ENCODE measurements around the gene SLC2A2. TPM values are rescaled to one million over a fixed set of nuclear protein-coding genes. Genes with fewer than 3 reads are reported as not detected.

SLC2A2 gene
- polyA plus RNA-seq, 1 donor = not detected

DNA sequence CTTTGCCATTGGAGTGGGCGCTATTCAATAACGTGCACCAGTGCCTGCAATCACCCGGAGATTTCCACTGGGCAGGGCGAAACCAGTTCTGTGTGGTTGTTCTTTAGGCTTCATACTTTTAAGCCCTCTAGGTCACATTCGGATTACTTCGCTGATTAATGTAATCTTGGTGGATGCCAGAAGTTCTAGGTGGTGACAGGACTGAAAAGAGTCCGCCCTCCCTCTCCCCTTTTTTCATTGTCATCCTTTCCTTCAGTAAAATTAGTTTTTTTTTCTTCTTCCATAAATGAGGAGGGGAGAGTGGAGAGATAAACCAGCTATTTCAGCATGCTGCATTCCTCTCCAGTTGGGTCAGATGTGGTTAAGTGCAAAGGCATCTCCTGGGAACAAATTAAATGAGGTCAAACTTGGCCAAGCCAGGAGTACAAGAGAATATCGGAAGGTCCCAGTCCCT lies 2.3 kb upstream of the SLC2A2 start:
- DNase-seq (ENCODE audit: low read depth) = no peak

DNA sequence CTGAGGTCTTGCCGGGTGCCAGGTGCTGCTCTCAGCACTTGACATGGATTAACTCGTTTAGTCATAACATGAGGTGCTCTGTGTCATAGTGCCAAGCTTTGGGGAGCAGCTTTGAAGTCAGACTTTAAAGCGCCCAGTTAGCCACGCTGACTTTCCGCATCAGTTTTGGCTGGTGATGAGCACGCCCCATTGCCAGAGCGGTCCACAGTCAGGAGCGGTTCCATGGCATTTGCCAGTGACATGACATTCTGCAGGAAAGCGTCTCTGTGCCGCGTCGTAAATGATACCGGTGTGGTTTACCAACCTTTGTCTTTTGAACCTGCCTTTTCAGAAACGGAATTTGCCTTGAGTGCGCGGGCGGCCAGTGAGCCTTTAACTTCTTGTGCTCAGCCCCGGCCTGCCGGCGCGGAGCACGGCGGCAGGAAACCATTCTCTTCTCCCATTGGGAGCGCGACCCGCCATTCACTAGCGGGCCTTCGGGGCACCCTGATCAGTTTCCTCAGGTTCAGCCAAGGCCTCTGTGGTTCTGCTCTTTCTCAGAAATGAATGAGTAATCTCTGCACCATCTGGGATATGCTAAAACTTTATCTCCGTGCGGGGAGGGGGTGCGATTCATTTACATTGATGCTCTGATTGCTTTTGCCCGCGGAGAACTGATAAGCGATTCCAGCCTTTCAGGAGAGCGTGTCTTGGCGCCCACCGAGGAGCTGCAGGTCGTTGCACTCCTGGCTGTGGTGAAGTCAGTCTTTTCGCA lies 1.7 kb upstream of the SLC2A2 start:
- no peak for DNase-seq (ENCODE audit: low read depth)

DNA sequence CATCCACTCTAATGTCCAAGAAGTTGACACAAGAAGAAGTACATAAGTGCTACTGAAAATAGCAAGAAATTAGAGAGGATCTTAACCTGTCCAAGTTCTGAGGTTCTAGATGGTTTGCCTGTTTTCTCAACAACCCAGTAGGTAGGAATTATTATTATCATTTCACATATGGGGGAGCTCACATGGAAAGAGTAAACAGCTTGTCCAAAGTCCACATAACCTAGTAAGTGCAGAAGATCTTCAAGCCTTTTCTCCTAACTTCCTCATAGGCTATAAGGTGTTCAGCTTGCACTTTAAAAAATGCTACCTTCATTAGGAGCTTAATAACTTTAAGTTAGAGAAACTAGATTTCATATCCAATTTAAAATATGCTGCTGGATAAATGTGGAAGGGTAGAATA lies 3.0 kb downstream of the SLC2A2 start:
- no peak for DNase-seq (ENCODE audit: low read depth)

DNA sequence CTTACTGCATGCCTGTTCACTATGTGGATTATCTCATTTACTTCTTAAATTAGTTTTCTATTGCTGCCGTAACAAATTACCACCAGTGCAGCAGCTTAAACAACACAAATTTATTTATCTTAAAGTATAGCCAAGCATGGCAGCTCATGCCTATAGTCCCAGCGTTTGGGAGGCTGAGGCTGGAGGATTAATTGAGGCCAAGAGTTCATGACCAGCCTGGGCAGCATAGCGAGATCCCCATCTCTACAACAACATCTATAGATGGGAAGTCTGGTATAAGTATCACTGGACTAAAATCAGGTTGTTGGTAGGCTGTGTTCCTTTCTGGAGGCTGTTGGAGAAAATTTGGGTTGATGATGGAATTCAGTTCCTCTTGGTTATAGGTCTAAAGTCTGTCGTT lies 5.1 kb downstream of the SLC2A2 start:
- no peak for DNase-seq (ENCODE audit: low read depth)

DNA sequence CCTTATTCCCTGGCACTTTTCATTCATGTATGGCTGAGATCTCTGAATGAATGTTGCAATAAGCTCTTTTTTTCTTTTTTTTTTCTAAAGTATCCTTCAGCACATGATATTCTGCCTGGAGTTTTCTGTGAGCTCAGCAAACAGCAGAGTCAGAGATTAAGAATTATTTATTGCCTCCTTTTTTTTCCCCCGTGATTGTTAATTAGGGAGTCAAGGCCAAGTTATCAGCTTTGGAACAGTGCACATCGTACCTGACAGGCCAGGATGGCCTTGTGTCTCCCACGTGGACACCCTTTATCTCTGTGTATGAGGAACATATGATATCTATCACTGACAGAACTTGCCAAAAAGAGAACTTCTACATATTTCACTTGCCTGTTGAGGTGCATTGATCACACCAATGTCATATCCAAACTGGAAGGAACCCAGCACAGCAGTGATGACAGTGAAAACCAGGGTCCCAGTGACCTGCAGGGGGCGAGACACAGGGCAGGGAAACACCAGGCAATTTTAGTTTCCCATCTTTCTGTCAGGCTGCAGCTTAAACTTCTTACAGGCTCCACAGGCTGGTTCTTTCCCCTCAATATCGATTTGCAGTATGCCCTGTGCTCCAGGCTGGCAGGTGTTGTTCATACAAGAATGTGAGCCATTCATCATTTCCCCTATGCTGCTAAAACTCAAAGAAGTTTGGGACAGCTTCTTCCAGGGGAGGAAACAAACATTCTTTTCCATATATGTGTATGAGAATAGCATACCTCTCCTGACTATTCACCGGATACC lies 8.2 kb downstream of the SLC2A2 start:
- DNase-seq (ENCODE audit: low read depth) = no peak

DNA sequence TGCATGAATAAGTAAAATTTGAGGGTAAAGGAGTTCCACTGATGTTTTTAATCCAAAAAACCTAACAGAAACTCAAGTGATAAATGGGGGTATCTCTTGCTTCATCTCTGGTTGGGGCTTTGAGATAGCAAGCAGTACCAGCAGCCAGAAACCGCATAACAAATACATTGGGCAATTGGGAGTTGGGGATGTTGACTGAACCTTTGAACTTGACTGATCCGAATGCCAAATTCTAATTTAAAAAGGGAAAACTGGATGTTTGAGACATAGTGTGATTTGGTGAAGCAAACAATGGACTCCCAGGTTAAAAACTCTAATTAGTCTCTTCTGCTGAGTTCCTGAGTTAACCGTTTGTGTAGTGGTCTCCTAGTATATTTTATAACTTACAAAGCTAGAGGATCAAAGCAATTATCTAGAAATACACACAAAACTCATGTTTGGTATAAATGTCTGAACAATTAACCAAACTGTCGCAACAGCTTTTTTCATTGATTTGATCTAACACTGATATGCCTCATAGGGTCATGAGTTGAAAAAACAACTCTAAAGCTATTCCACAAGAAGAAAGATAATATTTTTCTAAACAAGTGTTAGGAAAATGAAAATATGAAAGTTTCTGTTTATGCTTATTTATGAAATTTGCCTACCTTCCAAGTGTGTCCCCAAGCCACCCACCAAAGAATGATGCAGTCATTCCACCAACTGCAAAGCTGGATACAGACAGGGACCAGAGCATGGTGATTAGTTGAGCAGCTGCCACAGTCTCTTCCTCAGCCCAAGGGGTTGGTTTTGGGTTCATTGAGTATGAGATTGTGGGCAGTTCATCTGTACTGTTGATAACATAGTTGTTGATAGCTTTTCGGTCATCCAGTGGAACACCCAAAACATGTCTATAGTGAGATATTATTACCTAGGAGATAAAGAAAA lies 12.4 kb downstream of the SLC2A2 start:
- DNase-seq (ENCODE audit: low read depth) = no peak

DNA sequence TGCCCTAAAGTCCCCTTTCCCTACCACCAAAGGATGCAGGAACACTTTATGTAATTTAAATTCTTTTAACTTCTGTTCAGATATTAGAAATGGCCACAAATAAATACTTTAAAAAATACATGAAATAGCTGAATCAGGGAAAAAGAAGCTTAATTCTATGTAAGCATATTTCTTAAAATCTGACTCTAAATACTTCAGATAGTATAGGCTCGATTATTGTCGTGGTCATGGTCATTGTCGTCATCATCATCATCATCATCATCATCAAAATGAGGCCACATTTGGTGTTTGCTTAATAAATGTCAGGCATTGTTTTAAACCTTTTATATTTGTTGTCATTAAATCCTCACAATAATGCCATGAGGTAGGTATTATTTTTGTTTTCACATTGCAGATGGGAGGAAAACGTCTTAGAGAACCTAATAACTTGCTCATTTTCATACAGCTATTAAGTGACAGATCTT lies 14.6 kb downstream of the SLC2A2 start:
- DNase-seq (ENCODE audit: low read depth) = no peak

DNA sequence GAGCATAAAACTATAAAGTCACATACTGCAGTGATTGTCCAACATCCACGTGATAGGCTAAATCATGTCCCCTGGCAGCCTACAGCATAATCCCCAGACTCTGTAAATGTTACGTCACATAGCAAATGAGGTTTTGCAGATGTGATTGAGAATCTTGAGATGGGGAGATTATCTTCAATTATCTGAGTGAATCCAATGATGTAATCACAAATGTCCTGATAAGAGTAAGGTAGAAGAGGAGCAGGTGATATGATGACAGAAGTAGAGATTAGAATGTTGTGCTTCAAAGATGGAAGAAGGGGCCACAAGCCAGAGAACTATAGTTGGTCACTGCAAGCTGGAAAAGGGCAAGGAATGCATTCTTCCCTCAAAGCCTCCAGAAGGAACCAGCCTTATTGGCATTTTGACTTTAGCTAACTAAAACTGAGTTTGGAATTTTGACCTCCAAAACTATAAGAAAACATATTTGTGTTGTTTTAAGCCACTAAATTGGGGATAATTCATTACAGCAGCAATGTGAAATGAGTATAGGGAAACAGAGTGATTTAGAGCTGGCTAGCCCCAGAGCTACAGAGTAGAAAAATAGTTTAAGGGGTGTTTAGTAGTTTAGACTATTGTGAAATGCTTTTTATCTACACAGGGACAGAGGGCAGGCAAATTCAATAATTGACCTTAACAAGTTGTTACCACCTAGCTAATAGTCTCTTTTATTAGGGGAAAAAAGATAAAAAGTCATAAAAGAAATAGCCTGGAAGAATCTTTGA lies 15.2 kb downstream of the SLC2A2 start:
- DNase-seq (ENCODE audit: low read depth) = no peak

DNA sequence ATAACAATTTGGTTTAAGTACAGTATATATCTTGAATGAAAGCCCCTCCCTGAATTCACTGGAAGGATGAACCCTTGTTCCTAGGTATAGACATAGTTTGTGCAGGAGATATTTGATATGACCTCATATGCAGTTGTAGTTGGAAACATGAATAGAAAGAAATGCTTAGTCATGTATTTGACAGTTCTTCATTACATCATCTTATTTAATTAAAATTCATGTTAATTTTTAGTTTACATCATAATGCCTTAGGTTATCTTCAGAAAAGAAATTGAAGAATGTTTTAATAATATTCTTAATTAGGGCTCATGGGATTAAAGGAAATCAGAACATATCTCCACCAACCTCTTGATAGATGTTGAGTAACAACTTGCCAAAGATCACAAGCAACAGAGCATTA lies 19.2 kb downstream of the SLC2A2 start:
- no peak for DNase-seq (ENCODE audit: low read depth)

DNA sequence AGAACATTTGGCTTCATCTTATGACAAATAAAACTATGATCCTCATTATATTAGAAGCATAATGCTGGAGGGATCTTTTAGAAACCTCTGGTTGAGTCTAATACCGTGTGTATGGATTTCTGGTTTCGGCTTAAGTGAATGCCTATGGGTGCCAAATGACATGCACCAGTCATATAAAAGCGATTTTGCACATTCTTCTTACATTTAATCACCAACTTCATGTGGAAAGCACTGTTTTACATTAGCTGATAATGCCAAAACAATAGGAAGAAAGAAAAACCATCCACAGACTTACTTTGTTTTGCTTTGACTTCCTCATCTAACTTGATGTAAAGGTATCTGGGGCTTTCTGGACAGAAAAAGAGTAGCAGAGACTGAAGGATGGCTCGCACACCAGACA lies 20.9 kb downstream of the SLC2A2 start:
- no peak for DNase-seq (ENCODE audit: low read depth)

DNA sequence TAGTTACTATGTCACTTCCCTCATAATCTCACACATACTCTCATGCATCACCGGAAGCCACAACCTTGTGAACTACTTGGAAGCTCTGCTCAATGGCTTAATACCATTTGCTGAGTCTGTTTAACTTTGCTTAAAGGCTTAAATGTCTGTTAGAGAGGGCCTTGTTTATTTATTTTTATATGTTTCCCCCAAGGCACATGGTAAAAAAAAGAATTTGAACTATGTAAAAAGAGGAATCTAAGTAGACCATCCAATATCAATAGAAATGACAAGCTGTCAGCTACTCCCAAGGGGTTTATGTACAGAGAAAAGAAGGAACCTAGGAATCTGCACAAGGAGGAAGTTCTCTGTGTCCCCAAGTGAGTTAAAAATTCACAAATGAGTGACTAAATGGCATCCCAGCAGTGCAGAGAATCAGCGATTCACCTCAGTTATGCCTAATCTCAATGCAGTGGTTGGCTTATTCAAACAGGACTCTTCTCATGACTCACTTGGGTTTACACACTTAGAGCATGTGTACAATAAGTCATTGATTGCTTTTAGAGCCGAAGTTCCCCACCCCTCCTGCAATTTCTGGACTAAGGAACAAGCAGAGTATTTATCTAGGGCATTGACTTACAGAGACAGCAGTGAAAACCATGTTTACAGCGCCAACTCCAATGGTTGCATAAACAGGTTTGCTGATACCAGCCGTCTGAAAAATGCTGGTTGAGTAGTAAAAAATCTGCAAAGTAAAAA lies 24.4 kb downstream of the SLC2A2 start:
- DNase-seq (ENCODE audit: low read depth) = no peak

DNA sequence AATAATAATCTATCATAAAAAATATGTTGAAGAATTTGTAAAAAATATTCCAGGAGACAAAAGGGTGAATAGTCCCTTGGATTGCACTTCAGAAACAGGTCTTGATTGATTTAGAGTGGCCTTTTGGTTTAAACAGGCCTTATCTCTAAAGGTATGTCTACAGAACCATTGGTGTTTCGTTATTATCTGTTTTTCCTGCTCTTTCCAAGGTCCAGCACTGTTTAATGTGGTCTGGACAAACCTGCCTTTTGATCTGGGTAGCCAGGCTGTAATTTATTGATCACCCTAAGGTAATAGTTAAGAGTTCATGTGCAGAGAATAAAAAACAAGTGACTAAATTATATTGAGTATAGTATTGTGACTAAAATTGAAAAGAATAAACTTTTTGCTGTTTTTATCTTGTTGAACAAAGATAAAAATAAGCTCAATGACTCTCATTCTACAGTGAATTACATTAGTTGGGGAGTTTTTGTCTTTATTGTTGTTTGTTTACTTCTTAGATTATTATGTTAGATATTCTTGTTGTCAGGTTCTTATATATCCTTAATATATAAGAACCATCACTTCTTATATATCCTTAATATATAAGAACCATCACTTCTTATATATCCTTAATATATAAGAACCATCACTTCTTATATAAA lies 25.1 kb downstream of the SLC2A2 start:
- no peak for DNase-seq (ENCODE audit: low read depth)

DNA sequence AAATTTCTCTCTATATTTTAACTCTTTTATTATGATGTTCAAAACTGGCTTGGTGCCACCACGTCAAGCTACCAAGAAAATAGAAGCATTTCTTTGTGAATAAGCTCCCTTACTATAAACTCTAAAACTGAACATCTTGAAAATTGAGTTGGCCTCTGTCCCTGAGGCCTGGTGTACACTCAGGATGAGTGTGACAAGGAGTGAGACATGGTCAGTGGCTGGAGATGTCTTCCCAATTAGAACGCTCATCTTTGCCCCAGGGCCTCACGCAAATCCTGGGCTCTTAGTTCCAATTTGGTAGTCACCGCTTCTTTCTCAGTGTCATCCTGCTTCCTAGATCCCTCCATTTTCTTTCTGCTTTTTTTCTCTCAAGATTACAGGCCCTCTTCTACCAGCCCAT lies 26.2 kb downstream of the SLC2A2 start:
- DNase-seq (ENCODE audit: low read depth) = no peak

DNA sequence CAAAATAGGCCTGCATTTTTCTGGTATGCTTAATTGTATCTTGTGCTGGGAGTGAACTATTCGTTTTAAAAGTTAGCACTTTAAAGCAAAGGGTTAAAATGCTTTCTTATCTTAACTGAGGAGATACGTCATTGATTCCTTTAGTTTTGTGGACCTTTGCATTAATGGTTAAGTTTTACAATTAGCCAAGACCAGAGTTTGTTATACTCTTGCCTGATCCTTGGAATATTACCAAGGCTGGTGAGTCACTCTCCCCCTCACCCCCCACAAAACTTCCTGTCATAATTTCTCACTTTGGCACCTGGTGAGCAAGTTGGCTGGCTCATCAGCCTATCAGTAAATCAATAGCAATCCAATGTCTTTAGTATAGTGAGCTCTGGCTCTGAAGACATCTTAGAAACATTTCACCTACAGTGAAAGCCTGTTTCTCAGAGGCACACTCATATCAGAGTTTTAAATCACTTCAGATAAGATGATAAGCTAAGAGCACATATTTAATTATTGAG lies 26.7 kb downstream of the SLC2A2 start:
- no peak for DNase-seq (ENCODE audit: low read depth)

DNA sequence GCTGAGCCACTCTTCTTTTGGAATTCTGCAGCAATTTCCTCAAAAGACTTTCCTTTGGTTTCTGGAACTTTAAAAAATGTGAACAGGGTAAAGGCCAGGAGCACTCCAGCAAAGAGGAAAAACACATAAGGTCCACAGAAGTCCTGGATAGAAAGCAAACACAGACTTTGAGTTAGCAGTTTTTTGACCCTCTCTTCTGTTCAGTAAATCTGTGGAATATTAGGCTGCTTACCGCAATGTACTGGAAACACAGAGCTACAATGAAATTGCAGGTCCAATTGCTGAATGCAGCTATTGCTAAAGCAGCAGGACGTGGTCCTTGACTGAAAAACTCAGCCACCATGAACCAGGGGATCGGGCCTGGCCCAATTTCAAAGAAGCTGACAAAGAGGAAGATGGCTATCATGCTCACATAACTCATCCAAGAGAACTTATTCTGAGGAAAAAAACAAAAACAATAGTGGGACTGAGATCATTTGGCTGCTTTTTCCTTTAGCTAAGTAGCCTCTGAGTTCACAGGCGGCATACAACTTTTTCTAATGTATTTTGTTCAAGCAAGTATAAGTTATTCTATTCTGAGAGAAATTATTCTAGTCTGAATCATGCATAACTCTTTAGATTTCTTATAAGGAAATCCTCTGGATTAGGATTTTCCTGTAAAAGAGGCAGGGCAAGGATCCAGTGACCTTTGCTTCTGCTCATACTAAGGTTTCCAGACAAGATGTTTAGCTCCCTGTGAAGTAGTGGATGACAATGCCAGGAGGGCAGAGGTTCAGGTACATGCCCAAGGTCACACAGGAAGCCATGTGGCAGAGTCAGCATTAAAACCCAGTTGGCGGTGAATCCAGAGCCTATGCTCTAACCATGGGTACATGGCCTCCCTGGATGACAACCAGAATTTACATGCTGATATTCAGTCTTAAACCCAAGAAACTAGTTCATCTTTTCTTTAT lies 28.3 kb downstream of the SLC2A2 start:
- no peak for DNase-seq (ENCODE audit: low read depth)

DNA sequence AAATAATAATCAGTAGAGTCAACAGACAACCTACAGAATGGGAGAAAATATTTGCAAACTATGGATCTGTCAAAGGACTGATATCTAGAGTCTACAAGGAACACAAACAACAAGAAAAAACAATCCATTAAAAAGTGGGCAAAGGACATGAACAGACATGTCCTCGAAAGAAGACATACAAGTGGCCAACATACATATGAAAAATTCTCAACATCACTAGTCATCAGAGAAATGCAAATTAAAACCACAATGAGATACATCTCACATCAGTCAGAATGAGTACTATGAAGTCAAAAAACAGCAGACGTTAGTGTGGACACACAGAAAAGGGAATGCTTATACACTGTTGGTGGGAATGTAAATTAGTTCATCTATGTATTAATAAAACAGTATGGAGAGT lies 33.7 kb downstream of the SLC2A2 start:
- no peak for DNase-seq (ENCODE audit: low read depth)

DNA sequence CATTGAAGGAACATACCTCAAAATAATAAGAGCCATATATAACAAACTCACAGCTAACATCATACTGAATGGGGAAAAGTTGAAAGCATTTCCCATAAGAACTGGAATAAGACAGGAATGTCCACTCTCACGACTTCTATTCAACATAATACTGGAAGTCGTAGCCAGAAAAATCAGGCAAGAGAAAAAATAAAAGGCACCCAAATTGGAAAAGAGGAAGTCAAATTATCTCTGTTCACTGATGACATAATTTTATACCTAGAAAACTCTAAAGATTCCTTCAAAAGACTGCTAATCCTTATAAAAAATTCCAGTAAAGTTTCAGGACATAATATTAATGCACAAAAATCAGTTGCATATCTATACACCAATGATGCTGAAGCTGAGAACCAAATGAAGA lies 34.9 kb downstream of the SLC2A2 start:
- no peak for DNase-seq (ENCODE audit: low read depth)

DNA sequence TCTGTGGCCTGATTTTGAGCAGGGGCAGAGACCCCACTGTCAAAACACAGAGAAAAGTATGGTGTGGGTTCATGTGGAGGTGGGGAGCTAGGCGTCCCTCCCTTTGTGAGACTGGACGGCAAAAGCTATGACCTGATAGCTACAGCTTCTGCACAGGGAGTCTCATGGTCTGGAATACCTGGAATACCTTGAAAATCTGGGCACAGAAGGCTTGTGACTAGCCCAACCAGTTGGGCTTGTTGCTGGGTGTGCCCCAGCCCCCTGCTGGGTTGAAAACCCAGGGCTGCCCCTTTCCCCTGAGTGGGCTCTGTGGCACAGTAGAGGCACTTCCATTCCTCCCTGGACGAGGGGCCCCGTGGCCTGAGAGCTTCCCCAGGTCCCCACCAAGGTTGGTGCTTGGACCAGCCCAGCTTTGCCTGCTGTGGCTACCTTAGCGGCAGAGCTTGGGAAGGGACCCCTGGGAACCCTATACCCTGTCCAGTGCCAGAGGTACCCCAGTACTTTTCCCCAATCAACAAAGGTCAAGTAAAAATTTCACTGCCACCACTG lies 37.3 kb downstream of the SLC2A2 start:
- no peak for DNase-seq (ENCODE audit: low read depth)
